ES-I3 (cell line): Measurements from ENCODE around the gene SVIL.

ENCODE experiments used
- H3K36me3 ChIP-seq: 2 replicates; pipeline ENCODE4 v1.6.1; 2013; ENCODE audit warnings: mild to moderate bottlenecking, low read length, control low read depth, moderate library complexity; ENCODE audit not compliant: insufficient read depth
- H3K4me1 ChIP-seq: 2 replicates; pipeline ENCODE4 v1.6.1; 2013; ENCODE audit warnings: mild to moderate bottlenecking, control low read depth, low read length; ENCODE audit not compliant: insufficient read depth
- H3K9ac ChIP-seq: 2 replicates; pipeline ENCODE4 v1.6.1; 2013; ENCODE audit warnings: low read depth, mild to moderate bottlenecking, low read length, moderate library complexity
- H3K9me3 ChIP-seq: 2 replicates; pipeline ENCODE4 v1.6.1; 2013; ENCODE audit warnings: mild to moderate bottlenecking, low read length, moderate library complexity; ENCODE audit not compliant: control insufficient read depth, insufficient read depth

SVIL gene

DNA sequence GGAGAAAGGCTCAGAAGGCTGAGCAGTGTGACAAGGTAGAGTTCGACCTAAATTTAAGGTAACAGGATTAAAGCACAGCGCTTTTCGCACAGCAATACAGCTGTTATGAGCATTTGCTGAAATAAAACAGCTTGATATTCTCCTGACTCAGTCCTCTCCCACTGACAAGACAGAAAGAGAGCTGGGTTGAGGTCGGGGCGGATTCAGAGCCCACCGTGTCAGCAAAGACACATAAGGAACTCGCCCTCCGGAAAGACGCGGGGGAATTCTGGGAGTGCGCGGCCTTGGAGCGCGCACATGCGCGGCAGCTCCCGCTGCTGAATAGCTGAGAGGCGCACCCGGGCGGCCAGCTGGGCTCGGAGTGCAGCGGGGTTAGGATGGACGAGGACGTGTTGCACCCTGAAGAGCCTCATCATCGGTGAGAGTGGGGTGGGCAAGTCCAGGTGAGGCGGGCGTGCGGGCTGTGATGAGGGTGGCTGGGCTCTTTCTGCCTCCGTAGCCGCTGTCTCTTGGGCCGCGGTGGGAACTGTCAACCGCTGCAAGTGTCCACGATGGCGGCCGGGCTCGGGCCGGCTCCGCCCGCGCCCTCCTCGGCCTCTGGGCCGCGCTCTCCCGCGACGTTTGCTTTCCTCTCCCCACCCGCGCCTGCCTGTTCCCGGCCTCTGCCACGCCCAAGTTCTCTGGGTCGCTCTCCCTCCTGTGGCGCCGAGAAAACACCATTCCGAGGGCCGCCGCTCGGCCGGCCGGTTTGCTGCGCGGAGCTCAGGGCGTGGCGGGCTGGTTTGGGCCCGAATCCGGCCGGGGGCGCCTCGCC is 225.3 kb downstream of the SVIL start:
- H3K9ac ChIP-seq = no peak overlapping the region
- H3K36me3 ChIP-seq = no peaks in the 10 kb centered on the region
- H3K4me1 ChIP-seq = no peaks in the 10 kb centered on the region
- peaks cover 20% of the 10 kb centered on the region for H3K9me3 ChIP-seq

DNA sequence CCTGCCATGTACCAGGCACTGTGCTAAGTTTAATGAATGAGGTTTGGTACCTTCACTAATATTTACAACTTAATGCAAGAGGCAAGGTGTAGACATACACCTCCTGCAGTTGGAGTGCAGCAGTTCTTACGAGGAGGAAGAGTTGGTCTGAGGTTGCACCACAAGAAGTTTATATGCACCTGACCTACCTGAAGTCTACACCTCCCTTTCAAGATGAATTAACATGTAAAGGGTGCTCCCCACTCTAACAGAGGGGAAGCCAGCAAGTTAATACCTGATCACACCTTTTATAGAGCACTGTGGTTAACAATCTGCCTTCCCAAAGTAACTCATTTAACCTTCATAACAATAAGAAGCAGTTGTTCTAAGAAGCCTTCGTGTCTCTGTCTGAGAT is 225.9 kb downstream of the SVIL start:
- Histone ChIP-seq H3K9ac (no peak overlapping the region), H3K9me3 (peaks cover 20% of the 10 kb centered on the region), H3K4me1 (no peaks in the 10 kb centered on the region), H3K36me3 (no peaks in the 10 kb centered on the region)
